ENCODE data around the gene CXCL3. TPM values are rescaled to one million over a fixed set of nuclear protein-coding genes. Genes with fewer than 3 reads are reported as not detected.
"Not testable (repeated sequence)": the region's sequence is repeated elsewhere in the genome, so short reads cannot be mapped to it uniquely, and the experiment has no call there.

Gene CXCL3
- total and polyA plus RNA-seq, 2 donors (not counting 1 experiment from before 2014, with no cell fraction given), result 0.51 to 2.5 TPM

DNA sequence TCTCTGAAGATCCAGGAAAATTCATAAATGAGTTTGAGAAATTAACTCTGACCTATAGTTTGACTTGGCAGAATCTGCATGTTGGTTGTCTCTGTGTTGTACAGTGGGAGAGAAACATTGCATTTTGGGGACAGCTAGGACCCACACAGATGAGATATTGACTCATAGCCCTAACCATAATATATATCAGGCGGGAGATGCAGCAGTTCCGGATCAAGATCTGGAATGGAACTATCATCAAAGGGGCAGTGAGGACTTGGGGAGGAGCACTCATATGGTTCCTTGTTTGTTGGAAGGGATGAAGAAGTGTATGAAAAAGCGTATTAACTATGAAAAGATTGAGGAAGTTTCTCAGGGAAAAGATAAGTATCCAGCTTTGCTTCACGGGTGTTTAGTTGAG is 46.5 kb upstream of the CXCL3 start:
- Histone ChIP-seq H4K20me1 (ENCODE audit: control insufficient read depth, extremely low read depth, insufficient read depth, low read length) (no peaks in the 10 kb centered on the region), H3K9ac (ENCODE audit: insufficient read depth, low read length) (no peak overlapping the region), H3K36me3 (ENCODE audit: control insufficient read depth, insufficient read depth, low read length) (no peaks in the 10 kb centered on the region), H3K27me3 (ENCODE audit: control insufficient read depth, insufficient read depth, low read length) (no peaks in the 10 kb centered on the region), H3K27ac (ENCODE audit: insufficient read depth, low read length) (no peak overlapping the region), H3K4me2 (ENCODE audit: extremely low read depth, insufficient read depth, low read length) (no peak overlapping the region), H2AFZ (ENCODE audit: low read length) (no peak overlapping the region), H3K4me1 (ENCODE audit: control insufficient read depth, extremely low read depth, insufficient read depth, low read length) (no peaks in the 10 kb centered on the region), H3K4me3 (replicated peaks in 1 of 4; ENCODE audit: control extremely low read depth in 1 of 4, insufficient read depth in 1 of 4, low read depth in 3 of 4, low read length in 4 of 4) (no peak overlapping the region), H3K79me2 (ENCODE audit: control insufficient read depth, insufficient read depth, low read length) (no peaks in the 10 kb centered on the region), H3K9me3 (ENCODE audit: control insufficient read depth, insufficient read depth, low read depth, low read length) (no peaks in the 10 kb centered on the region)
- TF ChIP-seq, protein P1, sequence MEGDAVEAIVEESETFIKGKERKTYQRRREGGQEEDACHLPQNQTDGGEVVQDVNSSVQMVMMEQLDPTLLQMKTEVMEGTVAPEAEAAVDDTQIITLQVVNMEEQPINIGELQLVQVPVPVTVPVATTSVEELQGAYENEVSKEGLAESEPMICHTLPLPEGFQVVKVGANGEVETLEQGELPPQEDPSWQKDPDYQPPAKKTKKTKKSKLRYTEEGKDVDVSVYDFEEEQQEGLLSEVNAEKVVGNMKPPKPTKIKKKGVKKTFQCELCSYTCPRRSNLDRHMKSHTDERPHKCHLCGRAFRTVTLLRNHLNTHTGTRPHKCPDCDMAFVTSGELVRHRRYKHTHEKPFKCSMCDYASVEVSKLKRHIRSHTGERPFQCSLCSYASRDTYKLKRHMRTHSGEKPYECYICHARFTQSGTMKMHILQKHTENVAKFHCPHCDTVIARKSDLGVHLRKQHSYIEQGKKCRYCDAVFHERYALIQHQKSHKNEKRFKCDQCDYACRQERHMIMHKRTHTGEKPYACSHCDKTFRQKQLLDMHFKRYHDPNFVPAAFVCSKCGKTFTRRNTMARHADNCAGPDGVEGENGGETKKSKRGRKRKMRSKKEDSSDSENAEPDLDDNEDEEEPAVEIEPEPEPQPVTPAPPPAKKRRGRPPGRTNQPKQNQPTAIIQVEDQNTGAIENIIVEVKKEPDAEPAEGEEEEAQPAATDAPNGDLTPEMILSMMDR (conservative IDR thresholded peaks at IDR 0.05 in 1 of 2, IDR thresholded peaks at IDR 0.05 in 1 of 2; ENCODE audit: low read depth in 1 of 2, low read length in 2 of 2), result no peak
- no peak for TF ChIP-seq EZH2 (IDR thresholded peaks at IDR 0.05; ENCODE audit: low read length, missing control alignments)
- DNase-seq (ENCODE audit: low read depth in 2 of 2), result no peak

DNA sequence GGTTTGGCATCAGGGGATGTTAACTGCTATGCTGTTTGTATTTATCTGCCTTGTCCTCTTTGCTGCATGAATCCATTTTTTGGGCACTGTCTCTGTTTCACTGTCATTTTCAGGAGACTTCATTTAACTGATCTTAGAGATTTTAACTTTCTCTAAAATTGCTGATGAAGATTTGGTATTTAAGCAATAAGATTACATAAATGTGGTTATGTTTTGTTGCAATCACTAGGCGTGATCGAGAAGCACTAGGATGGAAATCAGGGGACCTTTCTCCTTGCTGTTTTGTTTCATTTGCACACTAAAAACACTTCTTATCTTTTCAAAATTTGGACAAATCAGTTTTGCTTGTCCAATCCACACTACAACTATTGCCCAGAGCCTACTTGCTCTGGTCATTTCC is 45.1 kb upstream of the CXCL3 start:
- TF ChIP-seq EZH2 (IDR thresholded peaks at IDR 0.05; ENCODE audit: low read length, missing control alignments), result no peak
- TF ChIP-seq, protein P1 (conservative IDR thresholded peaks at IDR 0.05 in 1 of 2, IDR thresholded peaks at IDR 0.05 in 1 of 2; ENCODE audit: low read depth in 1 of 2, low read length in 2 of 2), result no peak
- H3K27me3 ChIP-seq (ENCODE audit: control insufficient read depth, insufficient read depth, low read length), result no peaks in the 10 kb centered on the region

DNA sequence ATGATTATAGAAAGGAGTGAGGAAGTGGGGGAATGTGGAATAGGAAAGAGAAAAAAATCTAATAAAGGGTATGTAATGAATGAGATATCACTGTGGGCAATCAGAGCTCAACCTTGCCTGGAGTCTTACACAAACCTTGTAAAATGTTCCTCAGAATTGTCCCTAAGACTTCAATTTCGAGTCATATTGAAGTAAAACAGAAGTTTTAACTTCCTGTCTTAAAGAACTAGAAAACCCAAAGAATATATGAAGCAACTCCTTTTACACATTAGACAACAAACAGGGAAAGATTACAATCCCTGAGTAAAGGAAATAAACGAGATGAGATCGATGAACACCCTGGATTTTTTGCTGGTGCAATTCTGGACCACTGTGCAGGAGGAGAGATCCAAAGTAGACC is 42.5 kb upstream of the CXCL3 start:
- no peaks in the 10 kb centered on the region for H3K9me3 ChIP-seq (ENCODE audit: control insufficient read depth, insufficient read depth, low read depth, low read length)
- no peak overlapping the region for H3K4me2 ChIP-seq (ENCODE audit: extremely low read depth, insufficient read depth, low read length)
- no peak for DNase-seq (ENCODE audit: low read depth in 2 of 2)
- no peaks in the 10 kb centered on the region for H3K4me1 ChIP-seq (ENCODE audit: control insufficient read depth, extremely low read depth, insufficient read depth, low read length)
- no peak overlapping the region for H3K4me3 ChIP-seq (replicated peaks in 1 of 4; ENCODE audit: control extremely low read depth in 1 of 4, insufficient read depth in 1 of 4, low read depth in 3 of 4, low read length in 4 of 4)
- H3K9ac ChIP-seq (ENCODE audit: insufficient read depth, low read length), result no peak overlapping the region
- TF ChIP-seq EZH2 (IDR thresholded peaks at IDR 0.05; ENCODE audit: low read length, missing control alignments), result no peak
- TF ChIP-seq, protein P1 (conservative IDR thresholded peaks at IDR 0.05 in 1 of 2, IDR thresholded peaks at IDR 0.05 in 1 of 2; ENCODE audit: low read depth in 1 of 2, low read length in 2 of 2), result no peak
- H3K27me3 ChIP-seq (ENCODE audit: control insufficient read depth, insufficient read depth, low read length), result no peaks in the 10 kb centered on the region
- no peaks in the 10 kb centered on the region for H3K36me3 ChIP-seq (ENCODE audit: control insufficient read depth, insufficient read depth, low read length)
- H3K79me2 ChIP-seq (ENCODE audit: control insufficient read depth, insufficient read depth, low read length), result no peaks in the 10 kb centered on the region
- H2AFZ ChIP-seq (ENCODE audit: low read length), result no peak overlapping the region
- no peaks in the 10 kb centered on the region for H4K20me1 ChIP-seq (ENCODE audit: control insufficient read depth, extremely low read depth, insufficient read depth, low read length)
- no peak overlapping the region for H3K27ac ChIP-seq (ENCODE audit: insufficient read depth, low read length)

More for the DNA sequence above, 45.1 kb upstream of the CXCL3 start:
- no peaks in the 10 kb centered on the region for H3K79me2 ChIP-seq (ENCODE audit: control insufficient read depth, insufficient read depth, low read length)
- H2AFZ ChIP-seq (ENCODE audit: low read length), result no peak overlapping the region
- no peak overlapping the region for H3K27ac ChIP-seq (ENCODE audit: insufficient read depth, low read length)
- H3K9me3 ChIP-seq (ENCODE audit: control insufficient read depth, insufficient read depth, low read depth, low read length), result no peaks in the 10 kb centered on the region
- H3K4me1 ChIP-seq (ENCODE audit: control insufficient read depth, extremely low read depth, insufficient read depth, low read length), result no peaks in the 10 kb centered on the region
- DNase-seq (ENCODE audit: low read depth in 2 of 2), result no peak
- H3K9ac ChIP-seq (ENCODE audit: insufficient read depth, low read length), result no peak overlapping the region
- no peak overlapping the region for H3K4me3 ChIP-seq (replicated peaks in 1 of 4; ENCODE audit: control extremely low read depth in 1 of 4, insufficient read depth in 1 of 4, low read depth in 3 of 4, low read length in 4 of 4)
- no peaks in the 10 kb centered on the region for H3K36me3 ChIP-seq (ENCODE audit: control insufficient read depth, insufficient read depth, low read length)
- no peak overlapping the region for H3K4me2 ChIP-seq (ENCODE audit: extremely low read depth, insufficient read depth, low read length)
- H4K20me1 ChIP-seq (ENCODE audit: control insufficient read depth, extremely low read depth, insufficient read depth, low read length), result no peaks in the 10 kb centered on the region

DNA sequence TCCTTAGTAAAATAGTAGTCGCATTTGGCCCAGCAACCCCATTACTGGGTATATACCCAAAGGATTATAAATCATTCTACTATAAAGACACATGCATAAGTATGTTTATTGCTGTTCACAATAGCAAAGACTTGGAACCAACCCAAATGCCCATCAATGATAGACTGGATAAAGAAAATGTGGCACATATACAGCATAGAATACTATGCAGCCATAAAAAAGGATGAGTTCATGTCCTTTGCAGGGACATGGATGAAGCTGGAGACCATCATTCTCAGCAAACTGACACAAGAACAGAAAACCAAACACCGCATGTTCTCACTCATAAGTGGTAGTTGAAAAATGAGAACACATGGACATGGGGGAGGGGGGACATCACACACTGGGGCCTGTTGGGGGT is 41.9 kb upstream of the CXCL3 start:
- H3K27ac ChIP-seq (ENCODE audit: insufficient read depth, low read length); DNase-seq (ENCODE audit: low read depth in 2 of 2); H3K4me1 ChIP-seq (ENCODE audit: control insufficient read depth, extremely low read depth, insufficient read depth, low read length); H3K79me2 ChIP-seq (ENCODE audit: control insufficient read depth, insufficient read depth, low read length); H3K9ac ChIP-seq (ENCODE audit: insufficient read depth, low read length); H3K4me2 ChIP-seq (ENCODE audit: extremely low read depth, insufficient read depth, low read length); H2AFZ ChIP-seq (ENCODE audit: low read length); H3K36me3 ChIP-seq (ENCODE audit: control insufficient read depth, insufficient read depth, low read length); H3K9me3 ChIP-seq (ENCODE audit: control insufficient read depth, insufficient read depth, low read depth, low read length); H3K27me3 ChIP-seq (ENCODE audit: control insufficient read depth, insufficient read depth, low read length); H4K20me1 ChIP-seq (ENCODE audit: control insufficient read depth, extremely low read depth, insufficient read depth, low read length); H3K4me3 ChIP-seq (replicated peaks in 1 of 4; ENCODE audit: control extremely low read depth in 1 of 4, insufficient read depth in 1 of 4, low read depth in 3 of 4, low read length in 4 of 4): not testable (repeated sequence)

DNA sequence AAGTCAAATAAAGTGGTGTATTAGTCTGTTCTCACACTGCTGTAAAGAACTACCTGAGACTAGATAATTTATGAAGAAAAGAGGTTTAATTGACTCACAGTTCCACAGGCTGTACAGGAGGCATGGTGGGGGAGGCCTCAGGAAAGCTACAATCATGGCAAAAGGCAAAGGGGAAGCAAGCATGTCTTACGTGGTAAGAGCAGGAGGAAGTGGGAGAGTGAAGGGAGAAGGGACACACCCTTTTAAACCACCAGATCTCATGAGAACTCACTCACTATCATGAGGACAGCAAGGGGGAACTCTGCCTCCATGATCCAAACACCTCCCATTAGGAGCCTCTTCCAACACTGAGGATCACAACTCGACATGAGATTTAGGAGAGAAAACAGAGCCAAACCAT is 40.5 kb upstream of the CXCL3 start:
- H2AFZ ChIP-seq (ENCODE audit: low read length); H3K4me3 ChIP-seq (replicated peaks in 1 of 4; ENCODE audit: control extremely low read depth in 1 of 4, insufficient read depth in 1 of 4, low read depth in 3 of 4, low read length in 4 of 4); H3K27me3 ChIP-seq (ENCODE audit: control insufficient read depth, insufficient read depth, low read length); H3K27ac ChIP-seq (ENCODE audit: insufficient read depth, low read length); H3K4me2 ChIP-seq (ENCODE audit: extremely low read depth, insufficient read depth, low read length); H3K9me3 ChIP-seq (ENCODE audit: control insufficient read depth, insufficient read depth, low read depth, low read length); DNase-seq (ENCODE audit: low read depth in 2 of 2); H4K20me1 ChIP-seq (ENCODE audit: control insufficient read depth, extremely low read depth, insufficient read depth, low read length); H3K9ac ChIP-seq (ENCODE audit: insufficient read depth, low read length); H3K36me3 ChIP-seq (ENCODE audit: control insufficient read depth, insufficient read depth, low read length); H3K79me2 ChIP-seq (ENCODE audit: control insufficient read depth, insufficient read depth, low read length); H3K4me1 ChIP-seq (ENCODE audit: control insufficient read depth, extremely low read depth, insufficient read depth, low read length): not testable (repeated sequence)
